Aorta (tissue), 5 donors: Measurements from ENCODE around the gene ENTPD7. TPM values are rescaled to one million over a fixed set of nuclear protein-coding genes. Genes with fewer than 3 reads are reported as not detected.

Experiments used
- ATAC-seq: fragments of 200-7000 bp; cut with Tn5 transposase; one replicate; pipeline ENCODE4 v1.9.1; 2022; ENCODE audit warnings: moderate library complexity; ENCODE audit not compliant: low FRiP score
- DNase-seq, 2 donors: peaks; one replicate each; pipeline ENCODE4 v3.0.0-alpha.2; 2020
- H3K27ac ChIP-seq, 2 donors: one replicate each; pipeline ENCODE4 v1.5.1; 2013; ENCODE audit warnings: low read length in 2 of 2, mild to moderate bottlenecking in 2 of 2, moderate library complexity in 2 of 2, control low read depth in 1 of 2, inconsistent platforms in 1 of 2, low read depth in 1 of 2
- H3K27me3 ChIP-seq, 2 donors: one replicate each; pipeline ENCODE4 v1.6.1; 2013; ENCODE audit warnings: control low read depth in 1 of 2, low read length in 1 of 2, mild to moderate bottlenecking in 1 of 2, moderate library complexity in 1 of 2; ENCODE audit not compliant: insufficient read depth in 2 of 2, control insufficient read depth in 1 of 2
- H3K36me3 ChIP-seq, 2 donors: one replicate each; pipeline ENCODE4 v1.6.1; 2013; ENCODE audit warnings: control low read depth in 1 of 2, low read length in 1 of 2, mild to moderate bottlenecking in 1 of 2; ENCODE audit not compliant: insufficient read depth in 2 of 2, control insufficient read depth in 1 of 2
- H3K4me1 ChIP-seq, 2 donors: one replicate each; pipeline ENCODE4 v1.6.1; 2013; ENCODE audit warnings: low read length in 2 of 2, control low read depth in 1 of 2, mild to moderate bottlenecking in 1 of 2, moderate library complexity in 1 of 2; ENCODE audit not compliant: insufficient read depth in 2 of 2, control insufficient read depth in 1 of 2
- H3K4me3 ChIP-seq, 2 donors: one replicate each; pipeline ENCODE4 v1.5.1; 2013; ENCODE audit warnings: low read length in 2 of 2, control low read depth in 1 of 2, mild to moderate bottlenecking in 1 of 2
- H3K9me3 ChIP-seq: one replicate; pipeline ENCODE4 v1.6.1; 2013; ENCODE audit warnings: mild to moderate bottlenecking, low read length; ENCODE audit not compliant: control insufficient read depth
- WGBS, 2 donors: extraction: QIAGEN DNeasy Blood & Tissue Kit; methylation state at CpG; one replicate each; pipeline ENCODE4 v1.1.7; 2013; 5-methylcytosine and 5-hydroxymethylcytosine counted together
- intact Hi-C, 2 donors: fragments of 100-400 bp; cut with DNase I; formaldehyde crosslinking; loops; one replicate each; pipeline versions ENCODE4 v1.14.2 to v1.15.0; 2022
- polyA plus RNA-seq, 2 donors: library from polyadenylated mRNA; stranded (reverse); fragments of 200-250 nt; gene quantifications; one replicate each; pipeline ENCODE4 v1.2.3, GENCODE V29; 2013
- total RNA-seq, 2 donors: library from RNA; stranded (reverse); fragmentation: NEBNext Ultra II Directional; extraction: Animal tissue kit (Norgen Biotek cat#: 25700); gene quantifications; one replicate each; pipeline ENCODE4 v1.2.1, GENCODE V29; 2021
- donor health status: healthy with polysubstance abuse.
- donor health status: Bipolar disorder and iron deficiency.
- donor health status: DM: no; HTN: no; CAD: no.
- donor health status: DM: no; HTN: no; CAD: no.
- donor health status: DM: yes; HTN: yes; CAD: no.

Gene ENTPD7
- total and polyA plus RNA-seq, 4 donors = 0.95 to 8.6 (median 5.1) TPM

- Histone ChIP-seq H3K4me3 (no peak overlapping the region), H3K27ac (no peak overlapping the region), H3K27me3 (no peaks in the 10 kb centered on the region), H3K4me1 (no peaks in the 10 kb centered on the region), H3K36me3 (no peaks in the 10 kb centered on the region), H3K9me3 (no peaks in the 10 kb centered on the region)
- ATAC-seq (no peak), DNase-seq (no peak)
- WGBS, 2 donors = 0% methylated on average over 1 of the region's 1 CpG
- intact Hi-C loops = loop anchor here in 1 of 2 donors (5.0 kb wide), 1 partner anchor 34 kb away; the partner anchor contains the start of gene SLC25A28
These were observed 2.9 kb upstream of the ENTPD7 start for GRCh38 chr10:99656199-99657064.

GRCh38 chr10:99658622-99659030, 683 bp upstream of the ENTPD7 start:
- H3K9me3 ChIP-seq = no peaks in the 10 kb centered on the region
- DNase-seq (peak; percentile 63 to 88), ATAC-seq (peak; percentile 31)
- no peaks in the 10 kb centered on the region for H3K27me3 ChIP-seq
- no peak overlapping the region for H3K27ac ChIP-seq
- H3K4me3 ChIP-seq = peak overlapping the region; percentile 1 to 88
- 6 to 8% methylated on average over 24 of the region's 24 CpGs for WGBS, 2 donors
- no peaks in the 10 kb centered on the region for H3K4me1 ChIP-seq
- no peaks in the 10 kb centered on the region for H3K36me3 ChIP-seq
- intact Hi-C loops = loop anchor here (1.0 to 5.0 kb wide), 2 partner anchors 36 to 37 kb away; partner anchors contain the start of gene SLC25A28 (in 1 of the 2)

GRCh38 chr10:99659868-99660366, 608 bp downstream of the ENTPD7 start:
- WGBS, 2 donors = 10 to 11% methylated on average over 10 of the region's 10 CpGs
- no peak for DNase-seq
- ATAC-seq = no peak
- no peaks in the 10 kb centered on the region for H3K36me3 ChIP-seq
- peak overlapping the region; percentile 62 to 88 for H3K4me3 ChIP-seq
- intact Hi-C loops = loop anchor here (1.0 to 5.0 kb wide), 2 partner anchors 38 to 39 kb away; partner anchors contain the start of gene SLC25A28 (in 1 of the 2)
- H3K27ac ChIP-seq = no peak overlapping the region
- H3K9me3 ChIP-seq = no peaks in the 10 kb centered on the region
- H3K4me1 ChIP-seq = no peaks in the 10 kb centered on the region
- no peaks in the 10 kb centered on the region for H3K27me3 ChIP-seq

GRCh38 chr10:99660662-99661376, 1.5 kb downstream of the ENTPD7 start:
- DNase-seq = no peak
- Histone ChIP-seq H3K9me3 (no peaks in the 10 kb centered on the region), H3K27me3 (no peaks in the 10 kb centered on the region), H3K36me3 (no peaks in the 10 kb centered on the region), H3K4me3 (no peak overlapping the region), H3K4me1 (no peaks in the 10 kb centered on the region), H3K27ac (no peak overlapping the region)
- WGBS, 2 donors = 93 to 96% methylated on average over 6 of the region's 6 CpGs
- ATAC-seq = no peak
- intact Hi-C loops = no loop called here

- DNase-seq (no peak), ATAC-seq (no peak)
- H3K36me3 ChIP-seq = no peaks in the 10 kb centered on the region
- H3K27me3 ChIP-seq = no peaks in the 10 kb centered on the region
- no peak overlapping the region for H3K4me3 ChIP-seq
- no peaks in the 10 kb centered on the region for H3K4me1 ChIP-seq
- intact Hi-C loops = no loop called here
- WGBS, 2 donors = 57 to 63% methylated on average over 6 of the region's 6 CpGs
- no peaks in the 10 kb centered on the region for H3K9me3 ChIP-seq
- H3K27ac ChIP-seq = no peak overlapping the region
These were observed 2.1 kb downstream of the ENTPD7 start for GRCh38 chr10:99661377-99661763.

GRCh38 chr10:99665304-99665703, 6.0 kb downstream of the ENTPD7 start:
- H3K27ac ChIP-seq = no peak overlapping the region
- no peak overlapping the region for H3K4me3 ChIP-seq
- no peaks in the 10 kb centered on the region for H3K27me3 ChIP-seq
- H3K36me3 ChIP-seq = no peaks in the 10 kb centered on the region
- no peaks in the 10 kb centered on the region for H3K4me1 ChIP-seq
- intact Hi-C loops = no loop called here
- no peaks in the 10 kb centered on the region for H3K9me3 ChIP-seq
- ATAC-seq (no peak), DNase-seq (no peak)
- 86 to 96% methylated on average over 2 of the region's 2 CpGs for WGBS, 2 donors

GRCh38 chr10:99667108-99667751, 7.9 kb downstream of the ENTPD7 start:
- Histone ChIP-seq H3K27ac (no peak overlapping the region), H3K36me3 (no peaks in the 10 kb centered on the region), H3K4me1 (no peaks in the 10 kb centered on the region), H3K4me3 (no peak overlapping the region), H3K9me3 (no peaks in the 10 kb centered on the region), H3K27me3 (no peaks in the 10 kb centered on the region)
- intact Hi-C loops = no loop called here
- 82 to 85% methylated on average over 4 of the region's 4 CpGs for WGBS, 2 donors
- no peak for DNase-seq
- ATAC-seq = no peak

GRCh38 chr10:99671386-99671785, 12.1 kb downstream of the ENTPD7 start:
- intact Hi-C loops = no loop called here
- H3K4me3 ChIP-seq = no peak overlapping the region
- ATAC-seq (no peak), DNase-seq (no peak)
- H3K9me3 ChIP-seq = no peaks in the 10 kb centered on the region
- H3K27me3 ChIP-seq = no peaks in the 10 kb centered on the region
- WGBS, 2 donors = 88% methylated on average over 2 of the region's 2 CpGs
- H3K36me3 ChIP-seq = no peaks in the 10 kb centered on the region
- no peaks in the 10 kb centered on the region for H3K4me1 ChIP-seq
- H3K27ac ChIP-seq = no peak overlapping the region
